ENCODE data around the gene EGF.
"Not testable (repeated sequence)": the region's sequence is repeated elsewhere in the genome, so short reads cannot be mapped to it uniquely, and the experiment has no call there.

EGF gene

GRCh38 chr4:109915385-109916026 is 2.8 kb downstream of the EGF start:
- DNase-seq (ENCODE audit: low read depth), result no peak

GRCh38 chr4:109916027-109916409 is 3.3 kb downstream of the EGF start:
- no peak for DNase-seq (ENCODE audit: low read depth)

- DNase-seq (ENCODE audit: low read depth), result no peak
These were observed 8.7 kb downstream of the EGF start for GRCh38 chr4:109921384-109921808.

GRCh38 chr4:109925396-109925795 is 12.7 kb downstream of the EGF start:
- DNase-seq (ENCODE audit: low read depth), result no peak

- no peak for DNase-seq (ENCODE audit: low read depth)
These were observed 15.8 kb downstream of the EGF start for GRCh38 chr4:109928327-109929045.

- no peak for DNase-seq (ENCODE audit: low read depth)
These were observed 17.8 kb downstream of the EGF start for GRCh38 chr4:109930464-109930863.

GRCh38 chr4:109930872-109931271 is 18.2 kb downstream of the EGF start:
- no peak for DNase-seq (ENCODE audit: low read depth)

- DNase-seq (ENCODE audit: low read depth), result no peak
These were observed 18.6 kb downstream of the EGF start for GRCh38 chr4:109931318-109931717.

- not testable (repeated sequence) for DNase-seq (ENCODE audit: low read depth)
These were observed 24.7 kb downstream of the EGF start for GRCh38 chr4:109937352-109937751.

- no peak for DNase-seq (ENCODE audit: low read depth)
These were observed 26.5 kb downstream of the EGF start for GRCh38 chr4:109939190-109939589.

- DNase-seq (ENCODE audit: low read depth), result no peak
These were observed 29.7 kb downstream of the EGF start for GRCh38 chr4:109942292-109942926.

- no peak for DNase-seq (ENCODE audit: low read depth)
These were observed 31.1 kb downstream of the EGF start for GRCh38 chr4:109943745-109944144.

GRCh38 chr4:109944591-109944990 is 31.9 kb downstream of the EGF start:
- DNase-seq (ENCODE audit: low read depth), result no peak

GRCh38 chr4:109945056-109945455 is 32.4 kb downstream of the EGF start:
- DNase-seq (ENCODE audit: low read depth), result no peak

- DNase-seq (ENCODE audit: low read depth), result no peak
These were observed 33.4 kb downstream of the EGF start for GRCh38 chr4:109946120-109946519.

- no peak for DNase-seq (ENCODE audit: low read depth)
These were observed 34.8 kb downstream of the EGF start for GRCh38 chr4:109947457-109947856.

- no peak for DNase-seq (ENCODE audit: low read depth)
These were observed 35.2 kb downstream of the EGF start for GRCh38 chr4:109947918-109948317.

GRCh38 chr4:109949099-109949718 is 36.5 kb downstream of the EGF start:
- not testable (repeated sequence) for DNase-seq (ENCODE audit: low read depth)

GRCh38 chr4:109952612-109953011 is 39.9 kb downstream of the EGF start:
- no peak for DNase-seq (ENCODE audit: low read depth)

- DNase-seq (ENCODE audit: low read depth), result no peak
These were observed 40.9 kb downstream of the EGF start for GRCh38 chr4:109953556-109953955.

GRCh38 chr4:109955146-109955545 is 42.5 kb downstream of the EGF start:
- no peak for DNase-seq (ENCODE audit: low read depth)

GRCh38 chr4:109957227-109957626 is 44.5 kb downstream of the EGF start:
- no peak for DNase-seq (ENCODE audit: low read depth)

- DNase-seq (ENCODE audit: low read depth), result no peak
These were observed 46.5 kb downstream of the EGF start for GRCh38 chr4:109959195-109959594.
